ENCODE measurements around the gene ATP6V0D1.

Gene ATP6V0D1

DNA sequence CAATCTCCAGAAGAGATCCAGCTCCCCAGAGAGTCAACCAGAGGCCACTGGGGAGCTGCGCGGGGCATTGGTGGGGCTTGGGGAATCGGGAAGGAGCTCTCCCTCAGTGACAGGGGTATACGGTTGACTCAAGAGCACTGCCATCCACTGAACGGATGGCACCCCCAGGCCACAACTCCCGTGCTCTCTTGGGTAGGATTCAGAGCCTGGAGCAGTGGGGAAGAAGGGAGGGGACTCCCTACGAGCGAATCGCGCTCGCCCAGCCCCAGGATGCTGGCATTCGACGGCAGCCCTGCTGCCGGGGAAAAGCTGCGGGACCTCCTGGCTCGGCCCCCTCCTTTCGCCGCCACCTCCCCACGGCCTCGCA, 87.2 kb downstream of the ATP6V0D1 start:
- no peak for DNase-seq (ENCODE audit: low read depth, low spot score)

DNA sequence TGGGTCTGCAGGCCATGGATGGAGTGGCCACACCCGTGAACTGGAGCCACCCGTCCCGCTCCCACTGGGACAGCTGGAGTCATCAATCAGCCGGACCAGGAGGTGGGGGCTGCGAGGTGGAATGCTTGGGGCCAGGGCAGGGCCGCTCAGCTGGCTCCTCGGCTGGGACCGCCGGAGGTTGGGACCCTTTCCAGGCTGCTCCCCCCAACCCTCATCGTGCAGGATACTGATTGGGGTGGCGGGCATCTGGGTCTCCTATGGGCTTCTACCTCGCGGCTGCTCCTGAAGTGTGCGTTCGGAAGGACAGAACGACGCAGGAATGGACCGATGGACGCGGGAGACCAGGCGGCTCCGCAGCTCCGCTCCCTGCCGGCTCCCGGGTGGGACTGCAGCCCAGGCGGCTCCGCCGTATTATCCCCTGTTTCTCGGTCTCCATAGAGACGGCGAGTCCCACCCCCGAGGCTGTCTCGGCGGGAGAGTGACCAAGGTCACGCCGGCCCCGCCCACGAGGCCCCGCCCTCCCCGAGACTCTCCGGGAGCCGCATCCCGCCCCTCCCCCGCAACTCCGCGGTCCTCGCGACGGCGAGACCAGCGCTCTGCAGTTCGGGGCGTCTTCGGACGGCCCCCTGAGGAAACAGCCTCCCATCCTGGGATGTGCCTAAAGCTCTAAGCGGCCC, 87.7 kb downstream of the ATP6V0D1 start, which contains the start of gene TPPP3:
Gene TPPP3 (minus strand): TSS at position 388 of the 677 bp plus-strand sequence. CDS start 2,387 bp downstream, outside the sequence.
- DNase-seq (ENCODE audit: low read depth, low spot score): peak; percentile 88

DNA sequence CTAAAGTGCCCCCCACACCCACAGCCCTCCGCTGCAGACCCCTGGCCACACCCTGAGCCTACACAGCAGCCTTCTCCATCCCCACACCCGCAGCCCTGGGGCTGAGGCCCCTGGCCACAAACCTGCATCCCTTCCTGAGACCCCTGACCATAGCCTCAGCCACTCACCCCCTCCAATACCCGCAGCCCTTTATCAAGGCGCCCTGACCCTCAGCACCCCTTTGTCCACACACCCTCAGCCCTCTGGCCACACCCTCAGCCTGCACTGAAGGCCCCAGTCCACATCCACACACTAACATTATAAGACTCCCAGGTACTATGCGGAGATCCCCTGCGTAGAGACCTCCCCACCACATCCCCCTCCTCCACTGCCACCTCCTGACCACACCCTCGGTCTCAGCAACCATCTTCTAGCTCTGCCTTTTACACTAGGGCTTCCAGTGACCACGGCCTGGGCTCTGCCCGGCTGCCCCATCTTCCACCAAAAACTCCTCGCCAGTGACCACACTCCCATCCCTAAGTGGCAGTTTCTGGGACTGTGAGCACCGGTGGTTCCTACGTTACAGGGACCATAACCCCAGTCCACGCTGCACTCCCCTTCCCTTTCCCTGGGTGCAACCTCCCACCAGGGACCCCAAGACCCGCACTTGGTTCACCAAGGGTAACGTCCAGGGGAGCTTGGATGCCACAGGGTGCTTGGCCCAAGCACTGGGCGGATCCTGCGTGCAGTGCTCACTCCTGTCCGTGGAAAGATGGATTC, 88.5 kb downstream of the ATP6V0D1 start:
- DNase-seq (ENCODE audit: low read depth, low spot score): no peak

DNA sequence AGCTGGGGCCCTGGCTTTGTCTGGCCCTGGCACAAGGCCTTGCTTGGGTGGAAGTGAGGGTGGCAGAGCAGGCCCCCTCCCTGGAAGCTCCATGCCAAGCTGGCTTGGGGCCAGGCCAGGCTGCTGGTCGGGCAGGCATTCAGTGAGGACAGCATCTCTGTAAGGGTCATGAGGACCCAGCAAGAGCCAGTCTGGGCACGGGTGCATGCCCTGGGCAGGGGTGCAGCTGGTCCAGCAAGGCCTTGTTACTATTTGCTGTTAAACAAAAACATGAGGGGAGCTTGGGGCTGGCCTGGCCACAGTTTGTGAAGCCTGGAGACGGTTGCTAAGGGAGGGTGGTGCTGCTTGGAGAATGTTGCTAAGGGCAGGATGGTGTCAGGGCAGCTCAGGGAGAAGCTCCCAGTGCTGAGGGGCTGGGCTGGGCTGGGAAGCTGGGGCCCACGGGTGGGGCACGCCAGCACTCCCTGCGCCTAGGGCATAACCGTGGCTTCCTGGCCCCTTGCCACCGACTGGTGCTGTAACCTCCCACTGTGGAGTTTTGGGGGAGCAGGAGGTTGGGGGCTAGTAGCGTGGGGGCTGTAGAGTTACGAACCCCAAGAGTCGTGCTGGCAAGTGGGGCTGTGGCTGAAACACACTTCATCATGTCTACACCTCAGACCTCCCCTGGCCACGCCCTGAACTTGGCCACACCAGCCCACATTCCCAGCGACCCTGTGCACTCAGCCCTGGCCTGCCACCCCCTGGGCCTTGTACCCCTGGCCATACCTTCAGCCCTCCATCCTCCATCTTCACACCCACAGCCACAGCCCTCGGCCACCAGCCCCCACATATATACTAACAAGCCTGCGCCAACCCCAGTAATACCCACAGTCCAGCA, 89.3 kb downstream of the ATP6V0D1 start:
- peak; percentile 36 for DNase-seq (ENCODE audit: low read depth, low spot score)

DNA sequence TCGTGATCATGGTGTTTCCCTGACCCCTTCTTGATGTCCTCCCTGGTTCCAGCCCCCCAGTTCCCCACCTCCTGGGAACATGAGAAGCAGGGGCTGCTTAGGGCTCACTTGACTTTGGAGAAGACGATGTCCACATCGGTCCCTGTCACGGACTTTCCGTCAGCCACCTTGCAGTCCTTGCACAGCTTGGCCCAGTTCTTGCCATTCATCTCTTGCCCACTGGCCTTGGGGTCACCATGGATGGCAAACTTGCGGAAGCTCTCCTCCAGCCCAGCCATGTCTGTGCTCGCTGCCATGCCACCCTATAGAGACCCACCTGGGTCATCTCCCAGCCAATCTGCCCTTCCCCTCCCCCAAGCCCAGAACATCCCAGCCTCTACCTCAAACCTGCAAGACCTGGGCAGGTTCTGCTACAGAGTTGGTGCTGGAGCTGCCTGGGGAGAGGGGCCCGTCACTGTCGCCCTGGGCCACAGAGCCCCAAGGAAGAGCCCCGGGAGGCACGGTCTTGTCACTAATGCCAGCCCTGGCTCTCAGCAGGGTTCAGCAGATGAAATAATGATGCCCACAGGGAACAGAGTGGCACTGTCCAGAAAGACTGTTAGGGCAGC, 90.0 kb downstream of the ATP6V0D1 start:
- DNase-seq (ENCODE audit: low read depth, low spot score): no peak

DNA sequence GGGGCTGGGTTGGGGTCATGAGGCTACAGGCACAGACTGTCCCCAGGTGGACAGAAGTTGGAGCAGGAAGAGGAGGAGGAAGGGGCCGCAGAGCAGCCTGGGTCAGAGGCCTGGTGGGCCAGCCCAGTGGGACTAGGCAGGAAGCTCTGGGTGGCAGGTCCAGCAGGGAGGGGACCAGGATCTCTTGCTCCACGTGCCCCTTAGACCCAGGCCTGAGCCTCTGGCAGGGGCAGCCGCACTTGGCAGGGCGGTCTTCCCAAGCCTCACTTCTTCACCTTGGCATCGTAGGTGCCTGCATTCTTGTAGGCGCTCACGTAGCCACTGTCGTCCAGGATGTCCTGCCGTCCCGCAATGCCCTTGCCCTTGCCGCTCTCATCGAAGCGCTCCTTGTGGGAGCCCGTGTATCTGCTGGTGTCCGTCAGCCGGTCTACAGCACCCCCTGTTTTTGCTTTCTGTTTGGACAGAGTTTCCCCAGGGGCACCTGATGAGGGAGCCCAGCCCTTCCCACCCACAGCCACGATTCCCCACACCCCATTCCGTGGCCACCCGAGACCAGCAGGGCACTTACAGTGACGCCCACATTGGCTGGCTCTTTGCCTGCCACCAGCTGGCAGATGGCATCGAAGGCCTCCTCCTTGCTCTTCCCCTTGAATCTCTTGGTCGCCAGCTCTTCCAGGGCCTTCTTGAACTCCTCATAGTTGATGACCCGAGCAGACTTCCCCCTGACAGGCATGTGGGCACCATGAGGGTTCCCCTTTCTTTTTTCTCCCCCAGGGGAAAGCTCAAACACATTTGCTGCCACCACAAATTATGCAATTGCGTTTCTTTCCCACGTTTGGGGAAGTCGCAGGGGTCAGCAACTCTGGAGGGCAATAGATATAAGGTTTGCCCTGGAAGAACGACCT, 90.8 kb downstream of the ATP6V0D1 start:
- no peak for DNase-seq (ENCODE audit: low read depth, low spot score)

DNA sequence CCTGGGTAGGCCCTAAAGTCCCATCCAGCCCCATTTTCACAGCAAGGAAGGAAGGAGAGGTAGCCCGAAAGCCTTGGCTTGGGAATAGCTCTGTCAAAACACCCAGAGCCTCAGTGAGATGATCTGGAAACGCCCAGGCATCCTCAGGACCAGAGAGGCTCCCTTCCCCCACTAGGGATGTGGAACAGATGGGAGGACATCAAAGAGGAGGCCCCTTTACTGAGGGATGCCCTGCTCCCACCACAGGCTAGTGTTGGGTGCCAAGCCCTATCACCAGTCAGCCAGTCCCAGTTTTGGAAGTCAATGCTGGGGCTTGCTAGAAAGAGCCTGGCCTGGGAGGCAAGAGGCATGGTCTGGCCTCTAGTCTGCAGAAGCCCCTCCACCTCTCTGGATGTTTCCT, 92.4 kb downstream of the ATP6V0D1 start:
- no peak for DNase-seq (ENCODE audit: low read depth, low spot score)

DNA sequence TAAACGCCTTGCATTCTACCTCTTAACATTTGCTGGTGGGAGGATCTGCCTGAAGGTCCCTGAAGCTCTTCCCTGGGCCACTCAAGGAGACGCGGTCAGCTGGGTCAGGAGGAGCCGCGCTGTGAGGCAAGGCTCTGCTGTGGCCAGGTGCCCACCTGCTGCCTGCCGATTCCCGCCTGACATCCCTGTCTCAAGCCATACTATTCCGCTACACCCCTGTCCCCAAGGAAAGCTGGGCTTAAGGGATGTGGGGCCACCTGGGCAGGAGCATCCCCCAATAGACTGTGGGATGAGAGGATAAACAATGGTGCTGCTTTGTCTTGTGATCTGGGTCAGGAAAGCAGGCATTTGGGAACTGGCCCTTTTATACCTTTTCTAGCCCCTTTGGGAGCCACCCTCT, 92.8 kb downstream of the ATP6V0D1 start:
- no peak for DNase-seq (ENCODE audit: low read depth, low spot score)
